Thyroid gland (tissue), 4 donors: Measurements from ENCODE around the gene CDK11A.
"Not testable (repeated sequence)": the region's sequence is repeated elsewhere in the genome, so short reads cannot be mapped to it uniquely, and the experiment has no call there.

ENCODE experiments used
- POLR2A ChIP-seq, 2 donors: fragments of 450-650 bp; IDR thresholded peaks; one replicate each; pipeline ENCODE4 v1.6.1; 2017; ENCODE audit warnings: antibody characterized with exemption in 2 of 2, mild to moderate bottlenecking in 2 of 2, moderate library complexity in 1 of 2
- TF ChIP-seq, protein P1 (sequence below), 6 experiments: fragments of 200-600 bp in 3 of 6; fragments of 450-650 bp in 3 of 6; sonication (generic) in 3 of 6; IDR thresholded peaks; one replicate each; pipeline ENCODE4 v1.5.1; 2016 to 2019; ENCODE audit warnings: antibody characterized with exemption in 6 of 6, mild to moderate bottlenecking in 2 of 6, inconsistent platforms in 1 of 6, moderate library complexity in 1 of 6

DNA sequence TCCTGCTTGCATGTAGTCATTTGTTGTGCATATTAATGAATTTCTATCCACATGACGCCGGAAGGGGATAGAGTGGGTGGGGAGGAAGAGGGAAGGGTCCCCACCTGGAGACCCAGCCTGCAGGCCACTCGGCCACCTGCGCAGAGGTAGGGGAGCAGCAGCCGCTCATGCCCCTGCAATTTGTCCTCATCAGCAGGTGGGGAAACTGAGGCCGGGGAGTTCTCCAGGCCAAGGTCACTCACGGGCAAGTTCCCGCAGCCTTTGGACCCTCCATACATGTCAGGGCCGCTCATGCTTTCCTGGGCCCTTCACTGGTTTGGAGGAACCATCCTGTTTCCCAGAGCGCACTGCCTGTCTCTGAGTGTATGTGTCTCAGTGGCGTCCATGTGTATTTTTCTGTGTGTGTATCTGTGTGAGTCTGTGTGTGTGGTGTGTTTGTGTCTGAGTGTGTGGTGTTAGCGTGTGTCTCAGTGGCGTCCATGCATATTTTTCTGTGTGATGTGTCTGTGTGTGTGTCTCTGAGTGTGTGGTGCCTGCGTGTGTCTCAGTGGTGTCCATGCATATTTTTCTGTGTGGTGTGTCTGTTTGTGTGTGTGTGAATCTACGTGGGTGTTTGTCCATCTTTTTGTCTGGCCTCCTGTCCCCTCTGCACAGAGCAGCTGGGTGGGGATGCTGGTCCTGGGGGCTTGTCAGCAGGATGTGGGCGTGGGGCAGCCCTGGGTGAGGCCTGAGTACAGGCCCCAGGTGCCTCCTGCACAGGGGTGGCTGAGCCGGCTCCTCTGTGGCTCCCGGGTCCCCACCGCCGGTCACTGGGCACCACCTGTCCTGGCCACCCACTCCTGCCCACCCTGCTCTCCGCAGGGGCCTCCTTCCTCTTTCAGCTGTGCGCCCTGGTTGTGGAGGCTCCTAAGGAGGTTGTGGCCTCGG, 27.5 kb downstream of the CDK11A start:
- TF ChIP-seq, protein P1, sequence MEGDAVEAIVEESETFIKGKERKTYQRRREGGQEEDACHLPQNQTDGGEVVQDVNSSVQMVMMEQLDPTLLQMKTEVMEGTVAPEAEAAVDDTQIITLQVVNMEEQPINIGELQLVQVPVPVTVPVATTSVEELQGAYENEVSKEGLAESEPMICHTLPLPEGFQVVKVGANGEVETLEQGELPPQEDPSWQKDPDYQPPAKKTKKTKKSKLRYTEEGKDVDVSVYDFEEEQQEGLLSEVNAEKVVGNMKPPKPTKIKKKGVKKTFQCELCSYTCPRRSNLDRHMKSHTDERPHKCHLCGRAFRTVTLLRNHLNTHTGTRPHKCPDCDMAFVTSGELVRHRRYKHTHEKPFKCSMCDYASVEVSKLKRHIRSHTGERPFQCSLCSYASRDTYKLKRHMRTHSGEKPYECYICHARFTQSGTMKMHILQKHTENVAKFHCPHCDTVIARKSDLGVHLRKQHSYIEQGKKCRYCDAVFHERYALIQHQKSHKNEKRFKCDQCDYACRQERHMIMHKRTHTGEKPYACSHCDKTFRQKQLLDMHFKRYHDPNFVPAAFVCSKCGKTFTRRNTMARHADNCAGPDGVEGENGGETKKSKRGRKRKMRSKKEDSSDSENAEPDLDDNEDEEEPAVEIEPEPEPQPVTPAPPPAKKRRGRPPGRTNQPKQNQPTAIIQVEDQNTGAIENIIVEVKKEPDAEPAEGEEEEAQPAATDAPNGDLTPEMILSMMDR (IDR thresholded peaks at IDR 0.05), result not testable (repeated sequence)
- not testable (repeated sequence) for TF ChIP-seq POLR2A (IDR thresholded peaks at IDR 0.05)
